Keratinocyte (primary cell): ENCODE measurements around the gene PPOX. TPM values are rescaled to one million over a fixed set of nuclear protein-coding genes. Genes with fewer than 3 reads are reported as not detected.

ENCODE experiments used
- DNase-seq: peaks from one replicate; pipeline ENCODE4 v3.0.0-alpha.2; 2011; ENCODE audit warnings: low read depth, missing footprints, low spot score
- FAIRE-seq: peaks from 2 replicates; lab custom pipeline; 2011; peaks lifted over from hg19 to GRCh38; lab: Jason Lieb, UNC
- H2AFZ ChIP-seq: 2 replicates; pipeline ENCODE4 v1.6.0; 2012; ENCODE audit warnings: low read length, control low read depth, inconsistent platforms; ENCODE audit not compliant: control insufficient read depth
- H3K27ac ChIP-seq: 2 replicates; pipeline ENCODE4 v1.5.1; 2011; ENCODE audit warnings: low read length; ENCODE audit not compliant: control insufficient read depth, insufficient read depth
- H3K27me3 ChIP-seq: 3 replicates; pipeline ENCODE4 v1.6.0; 2011; ENCODE audit warnings: low read length; ENCODE audit not compliant: control insufficient read depth, insufficient read depth; ENCODE audit errors: extremely low read depth
- H3K36me3 ChIP-seq, 2 experiments: 2 replicates in 1 of 2; 3 replicates in 1 of 2; pipeline ENCODE4 v1.5.1; 2011; ENCODE audit warnings: low read length in 2 of 2, mild to moderate bottlenecking in 1 of 2; ENCODE audit not compliant: control insufficient read depth in 2 of 2, insufficient read depth in 2 of 2; ENCODE audit errors: extremely low read depth in 1 of 2
- H3K4me1 ChIP-seq: 3 replicates; pipeline ENCODE4 v1.5.1; 2011; ENCODE audit warnings: low read length; ENCODE audit not compliant: control insufficient read depth, insufficient read depth; ENCODE audit errors: extremely low read depth
- H3K4me2 ChIP-seq: 3 replicates; pipeline ENCODE4 v1.6.0; 2011; ENCODE audit warnings: low read depth, low read length; ENCODE audit not compliant: control insufficient read depth, insufficient read depth; ENCODE audit errors: extremely low read depth
- H3K4me3 ChIP-seq, 3 experiments: fragments of 200-600 bp in 1 of 3; sonication (generic) in 1 of 3; 2 replicates in 2 of 3; 3 replicates in 1 of 3; pipeline ENCODE4 v1.5.1; 2011 to 2016; ENCODE audit warnings: low read length in 3 of 3, mild to moderate bottlenecking in 3 of 3, control low read depth in 2 of 3, inconsistent platforms in 1 of 3, low read depth in 1 of 3, mixed read lengths in 1 of 3, mixed run types in 1 of 3, moderate library complexity in 1 of 3; ENCODE audit not compliant: control insufficient read depth in 2 of 3, insufficient read depth in 2 of 3; ENCODE audit errors: extremely low read depth in 1 of 3
- H3K79me2 ChIP-seq: 2 replicates; pipeline ENCODE4 v1.6.0; 2012; ENCODE audit warnings: low read length; ENCODE audit not compliant: control insufficient read depth, insufficient read depth
- H3K9ac ChIP-seq: 3 replicates; pipeline ENCODE4 v1.6.0; 2011; ENCODE audit warnings: low read length; ENCODE audit not compliant: control insufficient read depth, insufficient read depth; ENCODE audit errors: extremely low read depth
- H3K9me1 ChIP-seq: 3 replicates; pipeline ENCODE4 v1.6.0; 2011; ENCODE audit warnings: low read length; ENCODE audit not compliant: control insufficient read depth, insufficient read depth; ENCODE audit errors: extremely low read depth
- H3K9me3 ChIP-seq: 2 replicates; pipeline ENCODE4 v1.5.1; 2012; ENCODE audit warnings: low read depth, low read length; ENCODE audit not compliant: control insufficient read depth
- H4K20me1 ChIP-seq: 3 replicates; pipeline ENCODE4 v1.6.0; 2011; ENCODE audit warnings: low read length; ENCODE audit not compliant: control insufficient read depth, insufficient read depth; ENCODE audit errors: extremely low read depth
- EZH2 ChIP-seq: IDR thresholded peaks from one replicate; pipeline ENCODE4 v1.6.1; 2012; ENCODE audit warnings: inconsistent platforms, mild to moderate bottlenecking, low read length, moderate library complexity
- dilution Hi-C: fragments of 300-500 bp; cut with MboI; formaldehyde crosslinking; loops from one replicate; pipeline ENCODE4 v1.7.0; 2020; ENCODE audit warnings: low sequenced_read_pairs; ENCODE audit not compliant: extremely low pct_ligation_motif_present
- polyA plus RNA-seq, 5 experiments: library from polyadenylated mRNA; depleted of rRNA in 3 of 5; stranded (reverse) in 3 of 5; stranded (forward) in 1 of 5; unstranded in 1 of 5; fragments of >200 nt; gene quantifications; 1 replicate in 1 of 5; 2 replicates in 3 of 5; 3 replicates in 1 of 5; pipeline versions ENCODE4 v1.2.1 to v1.2.3, GENCODE V29; 2011 to 2012; ENCODE audit warnings: missing spikeins in 2 of 5, low read depth in 1 of 5, low replicate concordance in 1 of 5
- TF ChIP-seq, protein P1 (sequence below), 3 experiments: IDR thresholded peaks in 1 of 3; conservative IDR thresholded peaks in 1 of 3; optimal IDR thresholded peaks in 1 of 3; 2 replicates in 2 of 3; 3 replicates in 1 of 3; pipeline versions ENCODE3 to v1.5.1; 2011; ENCODE audit warnings: low read length in 3 of 3, mild to moderate bottlenecking in 3 of 3, moderate library complexity in 2 of 3, control low read depth in 1 of 3, inconsistent platforms in 1 of 3; ENCODE audit not compliant: insufficient read depth in 2 of 3; ENCODE audit errors: extremely low read depth in 1 of 3

Gene PPOX
- polyA plus RNA-seq, 1 donor (not counting 4 experiments of a cell fraction or from before 2014, with no cell fraction given) = 17.1 TPM

DNA sequence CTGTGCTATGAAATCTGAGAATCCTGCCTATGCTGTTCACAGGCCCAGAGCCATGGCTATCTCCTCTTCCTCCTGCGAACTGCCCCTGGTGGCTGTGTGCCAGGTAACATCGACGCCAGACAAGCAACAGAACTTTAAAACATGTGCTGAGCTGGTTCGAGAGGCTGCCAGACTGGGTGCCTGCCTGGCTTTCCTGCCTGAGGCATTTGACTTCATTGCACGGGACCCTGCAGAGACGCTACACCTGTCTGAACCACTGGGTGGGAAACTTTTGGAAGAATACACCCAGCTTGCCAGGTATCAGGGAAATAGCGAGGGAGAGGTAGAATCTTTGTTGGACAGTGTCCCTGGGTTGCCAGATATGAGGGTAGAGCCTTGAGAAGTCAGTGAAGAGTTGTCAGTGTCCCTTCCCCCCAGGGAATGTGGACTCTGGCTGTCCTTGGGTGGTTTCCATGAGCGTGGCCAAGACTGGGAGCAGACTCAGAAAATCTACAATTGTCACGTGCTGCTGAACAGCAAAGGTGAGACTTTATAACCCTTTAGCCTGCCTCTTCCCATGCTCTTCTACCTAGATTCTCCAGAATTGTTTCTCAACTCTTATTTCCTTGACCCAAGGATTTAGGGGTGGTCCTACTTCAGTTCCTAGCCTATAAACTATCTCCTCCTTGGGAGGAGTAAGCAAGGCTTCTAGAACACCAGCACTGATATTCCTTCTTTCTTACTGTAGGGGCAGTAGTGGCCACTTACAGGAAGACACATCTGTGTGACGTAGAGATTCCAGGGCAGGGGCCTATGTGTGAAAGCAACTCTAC, 46.9 kb upstream of the PPOX start:
- H3K4me1 ChIP-seq = peaks cover 32% of the 10 kb centered on the region
- H3K9ac ChIP-seq = peak overlapping the region; percentile 98
- FAIRE-seq (no peak), DNase-seq (peak; percentile 89)
- dilution Hi-C loops = no loop called here
- TF ChIP-seq, protein P1, sequence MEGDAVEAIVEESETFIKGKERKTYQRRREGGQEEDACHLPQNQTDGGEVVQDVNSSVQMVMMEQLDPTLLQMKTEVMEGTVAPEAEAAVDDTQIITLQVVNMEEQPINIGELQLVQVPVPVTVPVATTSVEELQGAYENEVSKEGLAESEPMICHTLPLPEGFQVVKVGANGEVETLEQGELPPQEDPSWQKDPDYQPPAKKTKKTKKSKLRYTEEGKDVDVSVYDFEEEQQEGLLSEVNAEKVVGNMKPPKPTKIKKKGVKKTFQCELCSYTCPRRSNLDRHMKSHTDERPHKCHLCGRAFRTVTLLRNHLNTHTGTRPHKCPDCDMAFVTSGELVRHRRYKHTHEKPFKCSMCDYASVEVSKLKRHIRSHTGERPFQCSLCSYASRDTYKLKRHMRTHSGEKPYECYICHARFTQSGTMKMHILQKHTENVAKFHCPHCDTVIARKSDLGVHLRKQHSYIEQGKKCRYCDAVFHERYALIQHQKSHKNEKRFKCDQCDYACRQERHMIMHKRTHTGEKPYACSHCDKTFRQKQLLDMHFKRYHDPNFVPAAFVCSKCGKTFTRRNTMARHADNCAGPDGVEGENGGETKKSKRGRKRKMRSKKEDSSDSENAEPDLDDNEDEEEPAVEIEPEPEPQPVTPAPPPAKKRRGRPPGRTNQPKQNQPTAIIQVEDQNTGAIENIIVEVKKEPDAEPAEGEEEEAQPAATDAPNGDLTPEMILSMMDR (optimal IDR thresholded peaks at IDR 0.05 in 1 of 3, IDR thresholded peaks at IDR 0.05 in 1 of 3, conservative IDR thresholded peaks at IDR 0.05 in 1 of 3; ENCODE audit: extremely low read depth in 1 of 3, insufficient read depth in 2 of 3, low read length in 3 of 3) = peak; percentile 37 to 83 (median 43)
- no peak for TF ChIP-seq EZH2
- no peaks in the 10 kb centered on the region for H3K9me3 ChIP-seq
- peaks cover 26 to 38% of the 10 kb centered on the region in 2 experiments for H3K36me3 ChIP-seq
- H4K20me1 ChIP-seq = no peaks in the 10 kb centered on the region
- H2AFZ ChIP-seq = no peak overlapping the region
- H3K27me3 ChIP-seq = no peaks in the 10 kb centered on the region
- peak overlapping the region; percentile 97 for H3K27ac ChIP-seq
- H3K4me3 ChIP-seq = peak overlapping the region; percentile 72 to 86 (median 85)
- H3K79me2 ChIP-seq = peaks cover 40% of the 10 kb centered on the region
- H3K9me1 ChIP-seq = no peaks in the 10 kb centered on the region
- H3K4me2 ChIP-seq = peak overlapping the region; percentile 90

DNA sequence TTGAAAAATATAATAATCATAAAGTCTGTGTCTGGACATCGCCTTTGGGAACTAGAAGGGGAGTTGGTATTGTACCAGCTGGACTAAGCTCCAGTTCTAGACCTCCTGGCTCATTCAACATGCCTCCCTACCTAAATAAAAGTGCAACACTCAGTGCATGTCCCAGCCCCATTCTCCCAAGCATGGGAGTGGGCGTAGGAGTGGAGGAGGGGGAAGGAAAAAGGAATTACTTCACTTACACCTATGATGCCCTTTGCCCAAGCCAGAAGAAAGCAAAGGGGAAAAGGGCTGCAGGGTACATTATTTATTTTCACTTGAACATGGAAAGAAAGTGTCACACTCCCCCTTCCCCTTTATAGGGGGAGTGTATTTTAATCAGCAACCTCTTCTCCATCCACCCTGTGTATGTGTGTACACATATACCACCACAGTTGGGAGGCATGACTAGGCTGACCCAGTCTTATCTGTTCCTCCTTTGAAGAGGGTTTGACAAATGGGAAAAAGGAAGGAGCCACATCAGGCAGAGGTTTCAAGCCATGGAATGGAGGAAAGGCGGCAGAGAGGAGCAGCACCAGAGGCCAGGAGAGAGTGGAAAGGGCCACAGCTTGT, 45.1 kb upstream of the PPOX start:
- Histone ChIP-seq H3K4me1 (peaks cover 19% of the 10 kb centered on the region), H3K27me3 (no peaks in the 10 kb centered on the region), H3K9ac (no peak overlapping the region), H3K9me3 (no peaks in the 10 kb centered on the region), H3K27ac (no peak overlapping the region), H2AFZ (no peak overlapping the region), H3K9me1 (no peaks in the 10 kb centered on the region), H3K79me2 (peaks cover 39% of the 10 kb centered on the region), H3K4me3 (no peak overlapping the region), H3K4me2 (no peak overlapping the region), H4K20me1 (no peaks in the 10 kb centered on the region), H3K36me3 (peaks cover 27 to 39% of the 10 kb centered on the region in 2 experiments)
- dilution Hi-C loops = no loop called here
- no peak for FAIRE-seq
- no peak for TF ChIP-seq EZH2
- TF ChIP-seq, protein P1 (optimal IDR thresholded peaks at IDR 0.05 in 1 of 3, IDR thresholded peaks at IDR 0.05 in 1 of 3, conservative IDR thresholded peaks at IDR 0.05 in 1 of 3; ENCODE audit: extremely low read depth in 1 of 3, insufficient read depth in 2 of 3, low read length in 3 of 3) = no peak
- DNase-seq = no peak
